Activated CD4-positive, alpha-beta T cell treated with anti-CD3 and anti-CD28 coated beads, Interleukin-2, amount 10 ng/mL, durations not matched to agents 24 days and 14 days (primary cell): ENCODE measurements around the gene PCDHGA7. TPM values are rescaled to one million over a fixed set of nuclear protein-coding genes. Genes with fewer than 3 reads are reported as not detected.
"Not testable (repeated sequence)": the region's sequence is repeated elsewhere in the genome, so short reads cannot be mapped to it uniquely, and the experiment has no call there.

Experiments used
- DNase-seq: peaks from one replicate; pipeline ENCODE4 v3.0.0; 2022
- H3K27ac Mint-ChIP-seq: one replicate; pipeline ENCODE4 v1.8.0; 2022; ENCODE audit warnings: mild to moderate bottlenecking, mixed read lengths
- H3K27me3 Mint-ChIP-seq: one replicate; pipeline ENCODE4 v1.8.0; 2022; ENCODE audit warnings: mixed read lengths
- H3K36me3 Mint-ChIP-seq: one replicate; pipeline ENCODE4 v1.8.0; 2022; ENCODE audit warnings: low read depth, mild to moderate bottlenecking, mixed read lengths
- H3K4me1 Mint-ChIP-seq: one replicate; pipeline ENCODE4 v1.8.0; 2021; ENCODE audit warnings: mixed read lengths
- H3K4me3 Mint-ChIP-seq: one replicate; pipeline ENCODE4 v1.8.0; 2022; ENCODE audit warnings: mild to moderate bottlenecking, moderate library complexity, mixed read lengths
- H3K9me3 Mint-ChIP-seq: one replicate; pipeline ENCODE4 v1.8.0; 2021; ENCODE audit warnings: mixed read lengths
- intact Hi-C: fragments of 100-400 bp; cut with micrococcal nuclease; formaldehyde crosslinking; loops from one replicate; pipeline ENCODE4 v1.15.1; 2023
- total RNA-seq: library from RNA; stranded (reverse); gene quantifications from 2 replicates; pipeline ENCODE4 v1.2.3, GENCODE V29; 2022

PCDHGA7 gene
- total RNA-seq, 1 donor from 2014 or later: 0.23 TPM

GRCh38 chr5:141375444-141376155 lies 6.9 kb upstream of the PCDHGA7 start:
- Mint-ChIP-seq H3K27me3 (peaks cover 11% of the 10 kb centered on the region), H3K9me3 (peaks cover 22% of the 10 kb centered on the region)
- intact Hi-C loops, H3K36me3 Mint-ChIP-seq, H3K27ac Mint-ChIP-seq, DNase-seq, H3K4me3 Mint-ChIP-seq, H3K4me1 Mint-ChIP-seq: not testable (repeated sequence)

- H3K4me3 Mint-ChIP-seq: peak overlapping the region; percentile 82
- H3K27me3 Mint-ChIP-seq: peaks cover 8% of the 10 kb centered on the region
Observed at GRCh38 chr5:141383345-141383744, 803 bp downstream of the PCDHGA7 start.

GRCh38 chr5:141384471-141385267 lies 2.1 kb downstream of the PCDHGA7 start:
- intact Hi-C loops: no loop called here
- no peak for DNase-seq
- Mint-ChIP-seq H3K36me3 (no peaks in the 10 kb centered on the region), H3K27ac (no peak overlapping the region), H3K4me1 (no peaks in the 10 kb centered on the region), H3K27me3 (peaks cover 13% of the 10 kb centered on the region), H3K9me3 (peaks cover 14% of the 10 kb centered on the region), H3K4me3 (no peak overlapping the region)

More at GRCh38 chr5:141383345-141383744, 803 bp downstream of the PCDHGA7 start:
- H3K4me1 Mint-ChIP-seq: no peaks in the 10 kb centered on the region
- H3K9me3 Mint-ChIP-seq: peaks cover 6% of the 10 kb centered on the region
- H3K27ac Mint-ChIP-seq: no peak overlapping the region
- intact Hi-C loops: no loop called here
- no peak for DNase-seq
- H3K36me3 Mint-ChIP-seq: no peaks in the 10 kb centered on the region

GRCh38 chr5:141387557-141388311 lies 5.2 kb downstream of the PCDHGA7 start, which contains the start of gene PCDHGB4:
PCDHGB4 (plus strand) TSS chr5:141387698; CDS start chr5:141387885, 187 bp downstream.
- not testable (repeated sequence) for H3K27ac Mint-ChIP-seq
- peak within 1 kb of the TSS; percentile 56 for H3K4me3 Mint-ChIP-seq

GRCh38 chr5:141388661-141389060 lies 6.1 kb downstream of the PCDHGA7 start:
- no peak overlapping the region for H3K27ac Mint-ChIP-seq
- DNase-seq: no peak
- H3K27me3 Mint-ChIP-seq: peaks cover 16% of the 10 kb centered on the region
- intact Hi-C loops: no loop called here
- H3K36me3 Mint-ChIP-seq: peaks cover 3% of the 10 kb centered on the region
- peaks cover 30% of the 10 kb centered on the region for H3K9me3 Mint-ChIP-seq
- H3K4me1 Mint-ChIP-seq: no peaks in the 10 kb centered on the region
- H3K4me3 Mint-ChIP-seq: peak overlapping the region; percentile 8

More at GRCh38 chr5:141387557-141388311, 5.2 kb downstream of the PCDHGA7 start, which contains the start of gene PCDHGB4:
- H3K36me3 Mint-ChIP-seq, H3K4me1 Mint-ChIP-seq, intact Hi-C loops: not testable (repeated sequence)
- Mint-ChIP-seq H3K9me3 (peaks cover 25% of the 10 kb centered on the region), H3K27me3 (peaks cover 17% of the 10 kb centered on the region)
- DNase-seq: peak; percentile 74

- Mint-ChIP-seq H3K4me3 (no peak overlapping the region), H3K9me3 (peaks cover 35% of the 10 kb centered on the region), H3K4me1 (no peaks in the 10 kb centered on the region), H3K27ac (no peak overlapping the region), H3K27me3 (peaks cover 19% of the 10 kb centered on the region), H3K36me3 (peaks cover 3% of the 10 kb centered on the region)
- no peak for DNase-seq
- intact Hi-C loops: no loop called here
Observed at GRCh38 chr5:141389153-141390042, 6.9 kb downstream of the PCDHGA7 start.

- peaks cover 3% of the 10 kb centered on the region for H3K36me3 Mint-ChIP-seq
- H3K27ac Mint-ChIP-seq: no peak within 1 kb of the TSS
- DNase-seq: peak; percentile 50
- no peak within 1 kb of the TSS for H3K4me3 Mint-ChIP-seq
- intact Hi-C loops: no loop called here
- peaks cover 22% of the 10 kb centered on the region for H3K27me3 Mint-ChIP-seq
- H3K9me3 Mint-ChIP-seq: peaks cover 38% of the 10 kb centered on the region
- no peaks in the 10 kb centered on the region for H3K4me1 Mint-ChIP-seq
Observed at GRCh38 chr5:141392429-141393198, 10.1 kb downstream of the PCDHGA7 start, which contains the start of gene PCDHGA8. PCDHGA8 (plus strand) TSS chr5:141392633; CDS start chr5:141392814, 181 bp downstream.

GRCh38 chr5:141393267-141393666 lies 10.7 kb downstream of the PCDHGA7 start:
- DNase-seq: no peak
- H3K9me3 Mint-ChIP-seq: peaks cover 37% of the 10 kb centered on the region
- intact Hi-C loops: no loop called here
- no peaks in the 10 kb centered on the region for H3K4me1 Mint-ChIP-seq
- peaks cover 22% of the 10 kb centered on the region for H3K27me3 Mint-ChIP-seq
- H3K4me3 Mint-ChIP-seq: no peak overlapping the region
- H3K27ac Mint-ChIP-seq: no peak overlapping the region
- peaks cover 3% of the 10 kb centered on the region for H3K36me3 Mint-ChIP-seq

- H3K27ac Mint-ChIP-seq, H3K4me1 Mint-ChIP-seq, H3K4me3 Mint-ChIP-seq, H3K36me3 Mint-ChIP-seq, DNase-seq, intact Hi-C loops: not testable (repeated sequence)
- Mint-ChIP-seq H3K9me3 (peaks cover 35% of the 10 kb centered on the region), H3K27me3 (peaks cover 23% of the 10 kb centered on the region)
Observed at GRCh38 chr5:141394401-141395187, 12.1 kb downstream of the PCDHGA7 start.

- peak; percentile 83 for DNase-seq
- intact Hi-C loops, H3K36me3 Mint-ChIP-seq, H3K4me1 Mint-ChIP-seq, H3K27ac Mint-ChIP-seq: not testable (repeated sequence)
- H3K9me3 Mint-ChIP-seq: peaks cover 27% of the 10 kb centered on the region
- H3K4me3 Mint-ChIP-seq: peak within 1 kb of the TSS; percentile 63
- H3K27me3 Mint-ChIP-seq: peaks cover 23% of the 10 kb centered on the region
Observed at GRCh38 chr5:141397756-141398551, 15.4 kb downstream of the PCDHGA7 start, which contains the start of gene PCDHGB5. PCDHGB5 (plus strand) TSS chr5:141397947; CDS start chr5:141398128, 181 bp downstream.

GRCh38 chr5:141398608-141399007 lies 16.1 kb downstream of the PCDHGA7 start:
- Mint-ChIP-seq H3K4me3 (no peak overlapping the region), H3K9me3 (peaks cover 25% of the 10 kb centered on the region), H3K27ac (no peak overlapping the region), H3K27me3 (peaks cover 26% of the 10 kb centered on the region), H3K4me1 (no peaks in the 10 kb centered on the region), H3K36me3 (no peaks in the 10 kb centered on the region)
- intact Hi-C loops: no loop called here
- peak; percentile 51 for DNase-seq
